ENCODE data around the gene ZBTB40. TPM values are rescaled to one million over a fixed set of nuclear protein-coding genes. Genes with fewer than 3 reads are reported as not detected.

The ZBTB40 gene
- total and polyA plus RNA-seq, 10 of the 15 experiments (the other 5 are each of a cell fraction or from before 2014, with no cell fraction given), result 1.9 to 14.4 (median 9.0) TPM

DNA sequence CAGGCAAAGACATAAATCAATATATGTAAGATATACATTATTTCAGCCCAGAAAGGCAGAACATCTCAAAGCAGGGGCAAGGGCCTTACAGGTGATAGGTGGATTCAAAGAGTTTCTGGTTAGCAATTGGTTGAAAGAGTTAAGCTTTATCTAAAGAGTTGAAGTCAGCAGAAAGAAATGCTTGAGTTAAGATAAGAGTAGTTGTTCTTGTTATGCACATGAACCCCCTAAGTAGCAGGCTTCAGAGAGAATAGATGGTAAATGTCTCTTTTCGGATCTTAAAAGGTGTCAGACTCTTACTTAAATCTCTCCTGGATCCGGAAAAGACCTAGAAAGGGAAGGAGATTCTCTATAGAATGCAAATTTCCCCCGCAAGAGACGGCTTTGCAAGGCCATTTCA, 8.3 kb upstream of the ZBTB40 start:
- DNase-seq (ENCODE audit: low read depth, low spot score) (no peak), FAIRE-seq (no peak), ATAC-seq (no peak)
- no peaks in the 10 kb centered on the region for H3K4me1 ChIP-seq (ENCODE audit: control insufficient read depth, insufficient read depth, low read length)
- no TSS peak for BruUV-seq (replicated peaks)
- H3K9me3 ChIP-seq (replicated peaks; ENCODE audit: control insufficient read depth, insufficient read depth, low read length), result peaks cover 3% of the 10 kb centered on the region; the same call in 2 of the 3 replicates
- H3K27me3 ChIP-seq (replicated peaks in 1 of 2; ENCODE audit: control insufficient read depth in 2 of 2, insufficient read depth in 2 of 2, low read length in 1 of 2), result no peaks in the 10 kb centered on the region
- TF ChIP-seq MTA3 (IDR thresholded peaks at IDR 0.05; ENCODE audit: borderline replicate concordance, low read length), result no peak
- TF ChIP-seq, protein P1, sequence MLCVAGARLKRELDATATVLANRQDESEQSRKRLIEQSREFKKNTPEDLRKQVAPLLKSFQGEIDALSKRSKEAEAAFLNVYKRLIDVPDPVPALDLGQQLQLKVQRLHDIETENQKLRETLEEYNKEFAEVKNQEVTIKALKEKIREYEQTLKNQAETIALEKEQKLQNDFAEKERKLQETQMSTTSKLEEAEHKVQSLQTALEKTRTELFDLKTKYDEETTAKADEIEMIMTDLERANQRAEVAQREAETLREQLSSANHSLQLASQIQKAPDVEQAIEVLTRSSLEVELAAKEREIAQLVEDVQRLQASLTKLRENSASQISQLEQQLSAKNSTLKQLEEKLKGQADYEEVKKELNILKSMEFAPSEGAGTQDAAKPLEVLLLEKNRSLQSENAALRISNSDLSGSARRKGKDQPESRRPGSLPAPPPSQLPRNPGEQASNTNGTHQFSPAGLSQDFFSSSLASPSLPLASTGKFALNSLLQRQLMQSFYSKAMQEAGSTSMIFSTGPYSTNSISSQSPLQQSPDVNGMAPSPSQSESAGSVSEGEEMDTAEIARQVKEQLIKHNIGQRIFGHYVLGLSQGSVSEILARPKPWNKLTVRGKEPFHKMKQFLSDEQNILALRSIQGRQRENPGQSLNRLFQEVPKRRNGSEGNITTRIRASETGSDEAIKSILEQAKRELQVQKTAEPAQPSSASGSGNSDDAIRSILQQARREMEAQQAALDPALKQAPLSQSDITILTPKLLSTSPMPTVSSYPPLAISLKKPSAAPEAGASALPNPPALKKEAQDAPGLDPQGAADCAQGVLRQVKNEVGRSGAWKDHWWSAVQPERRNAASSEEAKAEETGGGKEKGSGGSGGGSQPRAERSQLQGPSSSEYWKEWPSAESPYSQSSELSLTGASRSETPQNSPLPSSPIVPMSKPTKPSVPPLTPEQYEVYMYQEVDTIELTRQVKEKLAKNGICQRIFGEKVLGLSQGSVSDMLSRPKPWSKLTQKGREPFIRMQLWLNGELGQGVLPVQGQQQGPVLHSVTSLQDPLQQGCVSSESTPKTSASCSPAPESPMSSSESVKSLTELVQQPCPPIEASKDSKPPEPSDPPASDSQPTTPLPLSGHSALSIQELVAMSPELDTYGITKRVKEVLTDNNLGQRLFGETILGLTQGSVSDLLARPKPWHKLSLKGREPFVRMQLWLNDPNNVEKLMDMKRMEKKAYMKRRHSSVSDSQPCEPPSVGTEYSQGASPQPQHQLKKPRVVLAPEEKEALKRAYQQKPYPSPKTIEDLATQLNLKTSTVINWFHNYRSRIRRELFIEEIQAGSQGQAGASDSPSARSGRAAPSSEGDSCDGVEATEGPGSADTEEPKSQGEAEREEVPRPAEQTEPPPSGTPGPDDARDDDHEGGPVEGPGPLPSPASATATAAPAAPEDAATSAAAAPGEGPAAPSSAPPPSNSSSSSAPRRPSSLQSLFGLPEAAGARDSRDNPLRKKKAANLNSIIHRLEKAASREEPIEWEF (IDR thresholded peaks at IDR 0.05; ENCODE audit: insufficient replicate concordance, low read depth, low read length), result no peak
- no peak for TF ChIP-seq IKZF1 (conservative IDR thresholded peaks at IDR 0.05)
- no peak for TF ChIP-seq CHD2 (IDR thresholded peaks at IDR 0.05; ENCODE audit: borderline replicate concordance, low read depth, low read length)
- no peak for TF ChIP-seq ZBTB11 (CRISPR knock-in tag; IDR thresholded peaks at IDR 0.05)
- TF ChIP-seq HDAC6 (IDR thresholded peaks at IDR 0.05; ENCODE audit: unreplicated experiment), result no peak
- no peak for TF ChIP-seq SIN3A (IDR thresholded peaks at IDR 0.05; ENCODE audit: low read depth, low read length)
- TF ChIP-seq, protein P2, sequence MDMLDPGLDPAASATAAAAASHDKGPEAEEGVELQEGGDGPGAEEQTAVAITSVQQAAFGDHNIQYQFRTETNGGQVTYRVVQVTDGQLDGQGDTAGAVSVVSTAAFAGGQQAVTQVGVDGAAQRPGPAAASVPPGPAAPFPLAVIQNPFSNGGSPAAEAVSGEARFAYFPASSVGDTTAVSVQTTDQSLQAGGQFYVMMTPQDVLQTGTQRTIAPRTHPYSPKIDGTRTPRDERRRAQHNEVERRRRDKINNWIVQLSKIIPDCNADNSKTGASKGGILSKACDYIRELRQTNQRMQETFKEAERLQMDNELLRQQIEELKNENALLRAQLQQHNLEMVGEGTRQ (IDR thresholded peaks at IDR 0.05; ENCODE audit: borderline replicate concordance, low read depth, low read length), result no peak
- no peak for TF ChIP-seq ZNF207 (IDR thresholded peaks at IDR 0.05; ENCODE audit: borderline replicate concordance)
- in situ Hi-C loops (cut with MboI), result no loop called here
- no peak overlapping the region for H3K9ac ChIP-seq (ENCODE audit: control insufficient read depth, insufficient read depth, low read length)
- H3K79me2 ChIP-seq (ENCODE audit: control insufficient read depth, insufficient read depth, low read length), result no peaks in the 10 kb centered on the region
- RAD21 ChIA-PET (ENCODE audit: unreplicated experiment), result no interaction called here
- SMC1A ChIA-PET (ENCODE audit: uncharacterized antibody, unreplicated experiment), result no interaction called here
- H3K27ac ChIP-seq (ENCODE audit: control insufficient read depth, insufficient read depth), result no peak overlapping the region
- H4K20me1 ChIP-seq (ENCODE audit: control insufficient read depth, insufficient read depth), result no peaks in the 10 kb centered on the region
- no peak overlapping the region for H2AFZ ChIP-seq (ENCODE audit: control insufficient read depth, low read depth, low read length)
- WGBS (ENCODE audit: insufficient coverage, insufficient replicate concordance, low lambda C conversion rate, missing lambda C conversion rate), result 50% methylated on average over 4 of the region's 4 CpGs
- CTCF ChIA-PET, result interaction anchor here (0.6 kb wide), 1 partner anchor 17 kb away, joined by 4 read pairs; no protein-coding TSS in a partner anchor
- intact Hi-C loops (cut with micrococcal nuclease; ENCODE audit: unreplicated experiment), result no loop called here
- POLR2A ChIA-PET, result no interaction called here
- H3K4me3 ChIP-seq, result no peak overlapping the region
- no peaks in the 10 kb centered on the region for H3K36me3 ChIP-seq (ENCODE audit: control insufficient read depth in 2 of 2, insufficient read depth in 2 of 2, low read length in 1 of 2)
- no peak overlapping the region for H3K4me2 ChIP-seq (ENCODE audit: control insufficient read depth, insufficient read depth)

All from GM12878 (cell line).